HG02885 (cell line): ENCODE results near the gene EID2.
A peak's percentile ranks its signal among the peaks of the same experiment; 100 is the strongest.

Experiments
- ATAC-seq: cut with Tn5 transposase; IDR thresholded peaks from one replicate; pipeline ENCODE4 v1.9.1; 2021; ENCODE audit warnings: mild to moderate bottlenecking; ENCODE audit not compliant: unreplicated experiment, poor library complexity

The EID2 gene

DNA sequence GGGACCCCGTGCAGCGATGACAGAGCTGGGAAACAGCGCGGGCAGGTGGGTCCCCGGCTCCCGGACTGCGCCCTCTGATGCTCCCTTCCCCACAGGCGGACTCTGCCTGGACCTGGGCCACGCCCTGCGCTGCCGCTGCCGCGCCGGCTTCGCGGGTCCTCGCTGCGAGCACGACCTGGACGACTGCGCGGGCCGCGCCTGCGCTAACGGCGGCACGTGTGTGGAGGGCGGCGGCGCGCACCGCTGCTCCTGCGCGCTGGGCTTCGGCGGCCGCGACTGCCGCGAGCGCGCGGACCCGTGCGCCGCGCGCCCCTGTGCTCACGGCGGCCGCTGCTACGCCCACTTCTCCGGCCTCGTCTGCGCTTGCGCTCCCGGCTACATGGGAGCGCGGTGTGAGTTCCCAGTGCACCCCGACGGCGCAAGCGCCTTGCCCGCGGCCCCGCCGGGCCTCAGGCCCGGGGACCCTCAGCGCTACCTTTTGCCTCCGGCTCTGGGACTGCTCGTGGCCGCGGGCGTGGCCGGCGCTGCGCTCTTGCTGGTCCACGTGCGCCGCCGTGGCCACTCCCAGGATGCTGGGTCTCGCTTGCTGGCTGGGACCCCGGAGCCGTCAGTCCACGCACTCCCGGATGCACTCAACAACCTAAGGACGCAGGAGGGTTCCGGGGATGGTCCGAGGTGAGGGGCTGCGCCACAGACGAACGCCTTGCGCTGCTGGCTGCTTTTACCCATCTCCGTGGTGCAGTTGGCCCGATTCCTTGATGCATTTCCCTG is 32.8 kb downstream of the EID2 start:
- ATAC-seq: peak; percentile 69

DNA sequence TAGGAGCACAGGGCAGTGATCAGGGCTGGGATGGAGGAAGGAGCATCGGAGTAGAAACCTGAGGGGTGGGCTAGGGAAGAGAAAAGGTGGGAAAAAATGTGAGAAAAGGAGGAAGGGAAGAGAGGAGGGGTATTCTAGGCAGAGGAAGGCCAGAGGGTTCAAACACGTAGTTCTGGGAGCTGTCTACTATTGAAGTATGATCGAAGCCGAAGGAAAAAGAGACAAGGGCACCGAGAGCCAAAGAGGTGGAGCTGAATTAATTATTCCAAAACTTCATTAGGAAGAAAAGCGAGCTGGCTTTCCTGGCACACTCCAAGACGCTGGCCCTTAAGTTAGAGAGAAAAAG is 33.4 kb downstream of the EID2 start:
- no peak for ATAC-seq

DNA sequence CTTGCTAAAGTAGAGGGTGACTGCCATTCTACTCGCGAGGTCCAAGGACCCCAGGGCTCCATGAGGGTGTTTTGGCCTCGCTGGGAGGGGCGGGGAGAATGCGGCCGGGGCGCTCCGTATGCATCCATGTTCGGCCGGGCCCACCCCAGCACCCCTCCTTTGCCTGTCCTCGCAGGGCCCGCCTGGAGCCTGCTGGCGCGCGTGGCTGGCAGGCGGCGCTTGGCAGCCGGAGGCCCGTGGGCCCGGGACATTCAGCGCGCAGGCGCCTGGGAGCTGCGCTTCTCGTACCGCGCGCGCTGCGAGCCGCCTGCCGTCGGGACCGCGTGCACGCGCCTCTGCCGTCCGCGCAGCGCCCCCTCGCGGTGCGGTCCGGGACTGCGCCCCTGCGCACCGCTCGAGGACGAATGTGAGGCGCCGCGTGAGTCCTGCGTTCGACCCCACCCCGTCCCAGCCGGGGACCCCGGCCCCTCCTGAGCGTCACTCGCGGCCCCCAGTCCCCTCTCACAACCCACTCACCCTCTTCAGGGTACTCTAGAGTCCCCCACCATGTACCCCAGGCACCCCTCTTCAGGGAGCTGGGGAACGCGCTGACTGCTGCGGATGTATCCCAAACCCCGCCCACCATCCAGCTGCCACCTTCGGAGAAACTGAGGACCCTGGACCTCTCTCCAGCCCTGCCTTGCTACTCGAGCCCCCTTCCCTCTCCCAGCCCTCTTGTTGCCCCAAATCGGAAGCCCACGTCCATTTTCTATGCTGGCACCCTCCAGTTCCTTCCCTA is 37.1 kb downstream of the EID2 start:
- ATAC-seq: peak; percentile 43

DNA sequence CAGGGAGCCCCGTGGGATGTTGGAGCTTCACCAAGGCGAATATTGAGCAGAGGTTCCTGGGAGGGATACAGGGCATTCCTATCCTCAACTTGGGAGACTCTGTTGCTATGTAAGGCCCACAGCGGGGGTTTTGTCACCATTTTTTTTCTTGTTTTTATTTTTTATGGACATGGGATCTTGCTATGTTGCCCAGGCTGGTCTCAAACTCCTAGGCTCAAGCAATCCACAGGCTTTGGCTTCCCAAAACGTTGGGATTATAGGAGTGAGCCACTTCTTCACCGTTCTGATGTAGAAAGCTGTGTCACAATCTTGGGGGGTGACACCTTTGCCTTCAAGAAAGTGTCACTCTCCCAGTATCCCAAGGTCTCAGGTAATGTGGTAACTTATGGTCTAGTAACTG is 38.6 kb downstream of the EID2 start:
- no peak for ATAC-seq

DNA sequence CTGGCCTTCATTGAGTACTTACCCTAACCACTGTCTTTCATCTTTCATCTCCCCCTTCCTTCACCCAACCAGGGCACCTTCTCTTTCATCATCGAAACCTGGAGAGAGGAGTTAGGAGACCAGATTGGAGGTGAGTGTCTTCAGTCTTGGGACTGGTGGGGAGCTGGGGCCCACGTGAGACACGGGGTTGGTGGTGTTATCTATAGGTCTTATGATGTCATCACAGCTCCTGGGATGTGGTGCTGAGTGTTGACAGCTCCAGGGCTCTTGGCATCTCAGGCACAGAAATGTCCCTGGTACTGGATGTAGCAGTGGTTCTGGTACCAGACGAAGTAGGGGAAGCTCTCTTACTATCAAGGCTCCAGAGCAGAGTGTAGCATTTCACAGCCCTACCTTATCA is 39.4 kb downstream of the EID2 start:
- ATAC-seq: no peak

DNA sequence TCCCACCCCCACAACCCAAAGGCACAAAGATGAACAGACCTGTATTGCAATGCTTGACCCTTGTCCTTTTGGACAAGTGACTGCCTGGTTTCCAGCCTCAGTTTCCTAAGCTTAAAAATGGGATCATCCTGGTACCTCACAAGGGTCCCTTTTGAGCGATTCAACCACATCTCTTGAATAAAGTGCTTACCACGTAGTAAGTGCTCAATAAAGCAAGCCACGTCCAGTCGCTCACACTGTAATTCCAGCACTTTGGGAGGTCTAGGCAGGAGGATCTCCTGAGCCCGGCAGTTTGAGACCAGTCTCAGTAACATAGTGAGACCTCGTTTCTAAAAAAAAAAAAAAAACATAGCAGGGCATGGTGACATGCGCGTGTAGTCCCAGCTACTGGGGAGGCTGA is 40.0 kb downstream of the EID2 start:
- ATAC-seq: no peak

DNA sequence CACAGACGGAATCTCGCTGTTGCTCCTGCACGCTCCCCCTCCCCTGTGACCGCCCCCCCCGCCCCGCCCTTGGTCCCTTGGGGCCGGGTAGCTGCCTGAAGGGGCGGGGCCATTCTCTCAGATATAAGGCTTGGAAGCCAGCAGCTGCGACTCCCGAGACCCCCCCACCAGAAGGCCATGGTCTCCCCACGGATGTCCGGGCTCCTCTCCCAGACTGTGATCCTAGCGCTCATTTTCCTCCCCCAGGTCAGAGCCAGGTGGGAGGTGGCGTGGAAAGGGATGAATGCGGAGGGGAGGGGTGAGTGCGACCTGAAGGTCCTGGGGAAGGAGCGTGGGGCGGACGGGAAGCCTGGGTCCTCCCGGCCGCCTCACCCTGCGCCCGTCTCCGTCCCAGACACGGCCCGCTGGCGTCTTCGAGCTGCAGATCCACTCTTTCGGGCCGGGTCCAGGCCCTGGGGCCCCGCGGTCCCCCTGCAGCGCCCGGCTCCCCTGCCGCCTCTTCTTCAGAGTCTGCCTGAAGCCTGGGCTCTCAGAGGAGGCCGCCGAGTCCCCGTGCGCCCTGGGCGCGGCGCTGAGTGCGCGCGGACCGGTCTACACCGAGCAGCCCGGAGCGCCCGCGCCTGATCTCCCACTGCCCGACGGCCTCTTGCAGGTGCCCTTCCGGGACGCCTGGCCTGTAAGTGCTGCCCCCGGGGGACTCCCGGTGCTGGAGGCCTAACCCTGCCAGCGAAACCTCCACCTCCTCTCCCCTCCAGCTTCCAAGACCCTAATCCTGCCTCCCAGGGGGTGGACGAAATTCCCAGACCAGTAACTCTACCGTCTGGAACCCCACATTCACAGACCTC is 40.9 kb downstream of the EID2 start, which contains the start of gene DLL3:
Gene DLL3 (plus strand): TSS at position 150 of the 845 bp plus-strand sequence. CDS start 28 bp downstream, at position 178.
- ATAC-seq: no peak

DNA sequence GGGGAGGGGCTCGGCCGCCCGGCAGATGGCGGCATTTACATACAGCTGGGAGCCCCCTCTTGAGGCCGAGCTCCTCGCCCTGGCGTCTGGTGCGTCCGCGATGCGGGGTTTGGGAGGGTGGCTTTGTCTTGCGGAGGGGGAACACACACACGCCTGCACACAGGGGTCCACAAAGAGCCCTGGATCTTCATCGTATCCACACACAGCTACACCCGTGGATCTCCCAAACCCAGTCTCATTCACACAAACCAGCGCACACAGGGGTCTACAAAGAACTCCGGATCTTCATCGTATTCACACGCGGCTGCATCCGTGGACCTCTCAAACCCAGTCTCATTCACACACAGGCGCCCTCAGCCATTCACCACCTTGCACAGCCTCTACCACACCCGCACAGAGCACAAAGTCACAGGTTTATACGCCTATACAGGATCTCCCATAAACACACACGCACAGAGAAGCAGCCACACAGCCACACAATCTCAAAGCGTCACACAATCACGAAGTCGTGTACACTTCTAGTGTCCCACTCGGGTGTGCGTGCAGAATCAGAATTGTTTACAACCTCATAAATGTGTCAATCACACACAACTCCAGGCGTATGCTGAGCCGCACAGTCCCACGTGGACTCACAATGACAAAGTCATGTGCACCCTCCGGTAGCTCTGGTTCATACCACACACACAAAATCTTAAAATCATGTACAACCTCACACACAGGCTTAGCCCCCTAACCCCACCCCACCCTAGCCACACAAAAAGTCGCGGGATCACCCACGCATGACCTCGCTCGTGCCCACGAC is 41.8 kb downstream of the EID2 start:
- no peak for ATAC-seq

DNA sequence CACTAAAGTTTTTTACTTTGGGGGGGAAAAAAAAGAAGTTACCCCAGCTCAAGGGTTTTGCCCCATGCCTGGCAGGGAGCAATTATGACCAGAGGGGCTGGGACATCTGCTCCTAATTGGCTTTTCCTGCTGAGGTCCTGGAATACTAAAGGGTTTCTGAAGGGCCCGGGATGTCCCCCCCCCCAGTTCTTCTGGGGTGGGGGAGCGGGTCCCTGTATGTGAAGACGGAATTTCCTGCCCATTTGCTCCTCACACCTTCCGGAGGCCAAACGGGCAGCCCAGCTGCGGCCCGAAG is 42.3 kb downstream of the EID2 start:
- no peak for ATAC-seq

DNA sequence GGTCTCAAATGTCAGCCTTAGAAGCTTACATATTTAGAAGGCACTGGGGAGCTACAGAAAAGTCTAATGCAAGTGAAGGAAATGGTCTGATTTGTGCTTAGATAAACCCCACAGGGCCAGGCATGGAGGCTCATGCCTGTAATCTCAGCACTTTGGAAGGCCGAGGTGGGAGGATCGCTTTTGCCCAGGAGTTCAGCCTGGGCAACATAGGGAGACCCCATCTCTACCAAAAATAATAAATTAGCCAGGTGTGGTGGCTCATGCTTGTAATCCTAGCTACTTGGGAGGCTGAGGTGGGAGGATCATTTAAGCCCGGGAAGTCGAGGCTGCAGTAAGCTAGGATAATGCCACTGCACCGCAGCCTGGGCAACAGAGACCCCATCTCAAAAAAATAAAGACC is 43.9 kb downstream of the EID2 start:
- ATAC-seq: no peak

DNA sequence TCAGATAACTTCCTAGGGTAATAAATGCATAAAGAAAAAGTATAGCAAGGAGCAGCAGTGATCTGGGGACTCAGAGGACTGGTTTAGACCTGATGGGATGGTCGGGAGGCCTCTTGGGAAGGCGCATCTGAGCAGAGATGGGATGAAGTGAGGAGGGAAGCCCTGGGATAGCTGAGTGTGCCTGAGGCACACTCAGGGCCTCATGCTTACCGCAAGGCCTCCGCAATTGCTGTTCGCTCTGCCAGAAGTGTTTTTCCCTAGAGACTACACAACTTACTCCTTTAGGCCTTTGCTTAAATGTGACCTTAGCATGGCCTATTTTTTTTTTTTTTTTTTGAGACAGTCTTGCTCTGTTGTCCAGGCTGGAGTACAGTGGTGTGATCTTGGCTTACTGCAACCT is 45.3 kb downstream of the EID2 start:
- no peak for ATAC-seq

DNA sequence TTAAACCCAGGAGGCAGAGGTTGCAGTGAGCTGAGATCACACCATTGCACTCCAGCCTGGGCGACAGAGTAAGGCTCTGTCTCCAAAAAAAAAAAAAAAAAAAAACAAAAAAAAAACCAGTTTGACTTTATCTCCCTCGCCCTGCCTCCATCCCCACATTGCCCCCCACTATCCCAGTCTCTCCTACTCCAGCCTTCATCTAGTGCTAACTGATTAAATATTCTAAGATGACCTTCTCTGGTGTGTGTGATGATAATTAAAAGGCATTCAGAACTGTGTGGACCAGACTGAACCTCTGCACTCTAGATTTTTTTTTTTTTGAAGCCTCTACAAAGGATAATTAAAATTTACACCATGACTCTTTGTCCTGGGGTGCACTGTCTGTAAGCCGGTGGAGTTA is 47.2 kb downstream of the EID2 start:
- ATAC-seq: no peak

DNA sequence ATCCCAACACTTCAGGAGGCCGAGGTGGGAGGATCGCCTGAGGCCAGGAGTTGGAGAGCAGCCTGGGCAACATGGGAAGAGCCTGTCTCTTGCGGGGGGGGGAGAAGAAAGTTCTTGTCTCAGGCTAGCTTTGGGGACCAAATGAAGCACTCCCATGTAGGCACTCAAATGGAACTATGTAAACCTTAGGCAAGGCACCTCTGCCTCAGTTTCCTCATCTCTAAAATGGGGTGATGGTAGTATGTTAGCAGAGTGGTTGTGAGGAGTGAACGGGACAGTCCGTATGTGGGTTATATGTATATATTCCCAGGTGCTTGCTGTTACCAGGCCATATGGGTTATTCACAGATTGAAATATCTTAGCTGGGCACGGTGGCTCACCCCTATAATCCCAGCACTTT is 47.7 kb downstream of the EID2 start:
- ATAC-seq: no peak

DNA sequence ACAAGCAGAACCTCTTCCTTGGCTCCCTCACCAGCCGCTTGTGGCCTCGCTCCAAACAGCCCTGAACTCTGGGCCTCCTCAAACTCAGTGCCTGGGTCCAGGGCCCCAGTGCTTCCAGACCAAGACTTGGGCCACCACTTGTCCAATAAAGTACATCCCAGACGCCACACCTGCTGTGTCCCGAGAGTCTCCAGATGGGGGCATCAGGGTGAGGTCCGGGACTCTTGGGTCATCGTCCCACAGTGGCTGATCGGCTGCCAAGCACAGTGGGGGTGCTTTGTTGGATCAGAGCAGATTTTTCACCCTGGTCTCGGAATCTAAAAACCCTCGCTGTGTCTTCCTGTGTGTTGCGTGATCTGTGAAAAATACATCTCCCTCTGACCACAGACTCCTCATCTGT is 50.2 kb downstream of the EID2 start:
- no peak for ATAC-seq
